Stomach (tissue), 9 donors: Measurements from ENCODE around the gene SIPA1. TPM values are rescaled to one million over a fixed set of nuclear protein-coding genes. Genes with fewer than 3 reads are reported as not detected.

Experiments used
- DNase-seq, 2 donors: peaks; one replicate each; pipeline versions ENCODE4 v3.0.0 to v3.0.0-alpha.2; 2013 to 2019
- H3K27ac ChIP-seq, 5 donors: fragments of 200-600 bp in 4 of 5; sonication (generic) in 4 of 5; one replicate each; pipeline ENCODE4 v1.5.1; 2013 to 2019; ENCODE audit warnings: mild to moderate bottlenecking in 1 of 5, moderate library complexity in 1 of 5
- H3K27me3 ChIP-seq, 3 donors: fragments of 200-600 bp; sonication (generic); one replicate each; pipeline ENCODE4 v1.5.1; 2017 to 2019; ENCODE audit warnings: mixed run types in 1 of 3
- H3K36me3 ChIP-seq, 4 donors: fragments of 200-600 bp; sonication (generic); 1 replicate in 3 of 4; 2 replicates in 1 of 4; pipeline ENCODE4 v1.5.1; 2016 to 2019
- H3K4me1 ChIP-seq, 4 donors: fragments of 200-600 bp; sonication (generic); one replicate each; pipeline ENCODE4 v1.5.1; 2016 to 2019
- H3K4me3 ChIP-seq, 4 donors: fragments of 200-600 bp; sonication (generic) in 3 of 4; one replicate each; pipeline ENCODE4 v1.5.1; 2016 to 2019; ENCODE audit warnings: mild to moderate bottlenecking in 1 of 4
- H3K9me3 ChIP-seq, 4 donors: fragments of 200-600 bp; sonication (generic); one replicate each; pipeline ENCODE4 v1.5.1; 2016 to 2019
- CTCF ChIP-seq, 7 experiments: fragments of 450-650 bp in 4 of 7; fragments of 200-600 bp in 3 of 7; sonication (generic) in 3 of 7; IDR thresholded peaks; one replicate each; pipeline ENCODE4 v1.5.1; 2016 to 2019; ENCODE audit warnings: antibody characterized with exemption in 7 of 7, control low read depth in 2 of 7, mild to moderate bottlenecking in 1 of 7
- EP300 ChIP-seq: sonication (generic); formaldehyde crosslinking; IDR thresholded peaks from one replicate; pipeline ENCODE4 v1.6.1; 2017; ENCODE audit warnings: antibody characterized with exemption
- POLR2A ChIP-seq, 4 donors: fragments of 450-650 bp; IDR thresholded peaks; one replicate each; pipeline ENCODE4 v1.6.1; 2016; ENCODE audit warnings: antibody characterized with exemption in 4 of 4, control low read depth in 2 of 4, mild to moderate bottlenecking in 1 of 4, moderate library complexity in 1 of 4
- POLR2AphosphoS5 ChIP-seq, 3 donors: sonication (generic); formaldehyde crosslinking; IDR thresholded peaks; one replicate each; pipeline ENCODE4 v1.6.1; 2016; ENCODE audit warnings: antibody characterized with exemption in 3 of 3
- WGBS, 5 donors: extraction: QIAGEN DNeasy Blood & Tissue Kit in 3 of 5; methylation state at CpG; one replicate each; pipeline versions ENCODE4 v1.1.5 to v1.1.7; 2013 to 2018; 5-methylcytosine and 5-hydroxymethylcytosine counted together
- intact Hi-C: fragments of 100-400 bp; cut with DNase I; formaldehyde crosslinking; loops from one replicate; pipeline ENCODE4 v1.15.1; 2023; ENCODE audit warnings: low total_unique reads
- polyA plus RNA-seq, 3 donors: library from polyadenylated mRNA; stranded (reverse); fragments of 200-250 nt; gene quantifications; one replicate each; pipeline ENCODE4 v1.2.3, GENCODE V29; 2013
- total RNA-seq, 5 donors: library from RNA; depleted of rRNA; stranded (reverse); fragments of >200 nt; gene quantifications; one replicate each; pipeline versions ENCODE4 v1.1.0 to v1.2.3, GENCODE V29; 2014 to 2016
- donor health status: healthy with polysubstance abuse.
- donor health status: Bipolar disorder and iron deficiency.
- donor health status: healthy.

SIPA1 gene
- total and polyA plus RNA-seq, 8 donors = 13.2 to 80.4 (median 42.4) TPM

GRCh38 chr11:65646958-65647701 lies 9.2 kb downstream of the SIPA1 start:
- peak overlapping the region; percentile 51 to 77 (median 65) for H3K27ac ChIP-seq
- 24 to 52% (median 32%) methylated on average over 54 to 87 of the region's 87 CpGs for WGBS, 5 donors
- H3K27me3 ChIP-seq = no peaks in the 10 kb centered on the region
- TF ChIP-seq POLR2AphosphoS5 (IDR thresholded peaks at IDR 0.05) (peak in 1 of 3 donors; percentile 34), POLR2A (IDR thresholded peaks at IDR 0.05) (no peak)
- peaks cover 28 to 72% (median 50%) of the 10 kb centered on the region in 4 donors for H3K4me1 ChIP-seq
- peaks cover 17 to 92% (median 80%) of the 10 kb centered on the region in 4 donors for H3K36me3 ChIP-seq
- H3K9me3 ChIP-seq = no peaks in the 10 kb centered on the region
- peak overlapping the region; percentile 40 to 60 (median 50) for H3K4me3 ChIP-seq
- peak; percentile 78 to 84 for DNase-seq
- intact Hi-C loops = no loop called here

DNA sequence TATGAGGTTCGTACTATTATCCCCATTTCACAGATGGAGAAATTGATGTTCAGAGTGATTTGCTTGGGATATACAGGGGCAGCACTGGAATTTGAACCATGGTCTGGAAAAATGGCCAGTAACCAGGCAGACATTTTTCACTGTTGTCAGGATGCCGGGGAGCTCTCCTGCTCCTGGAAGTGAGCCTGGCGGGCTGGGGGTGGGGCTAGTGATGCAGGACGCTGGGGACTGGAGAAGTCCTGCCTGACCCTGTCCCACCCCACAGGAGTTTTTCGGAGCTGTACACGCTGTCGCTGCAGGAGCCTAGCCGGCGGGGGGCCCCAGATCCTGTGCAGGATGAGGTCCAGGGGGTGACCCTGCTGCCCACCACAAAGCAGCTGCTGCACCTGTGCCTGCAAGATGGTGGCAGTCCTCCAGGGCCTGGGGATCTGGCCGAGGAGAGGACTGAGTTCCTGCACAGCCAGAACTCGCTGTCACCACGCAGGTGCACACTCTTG lies 11.1 kb downstream of the SIPA1 start:
- Histone ChIP-seq H3K27me3 (no peaks in the 10 kb centered on the region), H3K9me3 (no peaks in the 10 kb centered on the region), H3K4me3 (no peak overlapping the region), H3K4me1 (peaks cover 40 to 70% (median 62%) of the 10 kb centered on the region in 4 donors), H3K27ac (peak overlapping the region in 3 of 5 donors; percentile 19 to 99 (median 94)), H3K36me3 (peaks cover 18 to 79% (median 66%) of the 10 kb centered on the region in 4 donors)
- peak in 1 of 2 donors; percentile 66 for DNase-seq
- intact Hi-C loops = no loop called here
- 45 to 66% (median 56%) methylated on average over 7 to 12 of the region's 12 CpGs for WGBS, 5 donors
- TF ChIP-seq POLR2A (IDR thresholded peaks at IDR 0.05) (no peak), CTCF (IDR thresholded peaks at IDR 0.05) (no peak), POLR2AphosphoS5 (IDR thresholded peaks at IDR 0.05) (no peak), EP300 (no peak)

DNA sequence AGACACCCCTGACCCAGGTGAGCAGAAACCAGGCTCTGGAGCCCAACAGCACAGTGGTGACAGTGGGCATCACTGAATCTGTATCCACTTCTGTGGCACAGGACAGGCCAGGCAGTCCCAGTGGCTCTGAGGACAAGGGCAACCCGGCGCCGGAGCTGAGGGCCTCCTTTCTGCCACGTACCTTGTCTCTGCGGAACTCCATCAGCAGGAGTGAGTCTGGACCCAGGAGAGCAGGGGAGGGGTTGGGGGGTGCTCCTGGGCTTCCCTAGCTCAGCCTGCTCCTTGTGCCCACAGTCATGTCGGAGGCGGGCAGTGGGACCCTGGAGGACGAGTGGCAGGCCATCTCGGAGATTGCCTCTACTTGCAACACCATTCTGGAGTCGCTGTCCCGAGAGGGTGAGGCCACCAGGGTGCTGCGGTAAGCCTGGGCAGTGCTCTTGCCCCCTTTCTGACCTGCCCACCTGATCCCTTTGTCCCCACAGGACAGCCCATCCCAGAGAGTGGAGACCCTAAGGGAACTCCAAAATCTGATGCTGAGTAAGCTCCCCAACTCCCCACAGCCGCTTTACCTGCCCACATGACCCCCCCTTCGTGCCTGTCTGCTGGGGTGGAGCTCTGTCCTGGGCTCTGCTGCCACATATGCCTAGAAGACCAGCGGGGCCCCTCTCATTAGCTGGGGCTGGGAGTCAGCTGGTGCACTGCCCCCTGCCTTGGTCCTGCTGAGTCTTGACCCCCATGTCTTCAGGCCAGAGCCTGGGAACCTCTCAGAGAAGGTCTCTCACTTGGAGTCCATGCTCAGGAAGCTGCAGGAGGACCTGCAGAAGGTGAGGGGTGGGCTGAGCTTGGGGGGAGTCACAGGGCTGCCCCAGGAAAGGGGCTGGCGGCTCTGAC lies 12.0 kb downstream of the SIPA1 start:
- H3K4me3 ChIP-seq = no peak overlapping the region
- H3K27ac ChIP-seq = peak overlapping the region; percentile 91 to 99 (median 94)
- no peak for TF ChIP-seq CTCF (IDR thresholded peaks at IDR 0.05)
- H3K9me3 ChIP-seq = no peaks in the 10 kb centered on the region
- DNase-seq = peak in 1 of 2 donors; percentile 17
- peaks cover 44 to 78% (median 71%) of the 10 kb centered on the region in 4 donors for H3K4me1 ChIP-seq
- intact Hi-C loops = no loop called here
- WGBS, 5 donors = 66 to 81% (median 73%) methylated on average over 3 to 16 of the region's 16 CpGs
- peaks cover 27 to 79% (median 68%) of the 10 kb centered on the region in 4 donors for H3K36me3 ChIP-seq
- H3K27me3 ChIP-seq = no peaks in the 10 kb centered on the region

DNA sequence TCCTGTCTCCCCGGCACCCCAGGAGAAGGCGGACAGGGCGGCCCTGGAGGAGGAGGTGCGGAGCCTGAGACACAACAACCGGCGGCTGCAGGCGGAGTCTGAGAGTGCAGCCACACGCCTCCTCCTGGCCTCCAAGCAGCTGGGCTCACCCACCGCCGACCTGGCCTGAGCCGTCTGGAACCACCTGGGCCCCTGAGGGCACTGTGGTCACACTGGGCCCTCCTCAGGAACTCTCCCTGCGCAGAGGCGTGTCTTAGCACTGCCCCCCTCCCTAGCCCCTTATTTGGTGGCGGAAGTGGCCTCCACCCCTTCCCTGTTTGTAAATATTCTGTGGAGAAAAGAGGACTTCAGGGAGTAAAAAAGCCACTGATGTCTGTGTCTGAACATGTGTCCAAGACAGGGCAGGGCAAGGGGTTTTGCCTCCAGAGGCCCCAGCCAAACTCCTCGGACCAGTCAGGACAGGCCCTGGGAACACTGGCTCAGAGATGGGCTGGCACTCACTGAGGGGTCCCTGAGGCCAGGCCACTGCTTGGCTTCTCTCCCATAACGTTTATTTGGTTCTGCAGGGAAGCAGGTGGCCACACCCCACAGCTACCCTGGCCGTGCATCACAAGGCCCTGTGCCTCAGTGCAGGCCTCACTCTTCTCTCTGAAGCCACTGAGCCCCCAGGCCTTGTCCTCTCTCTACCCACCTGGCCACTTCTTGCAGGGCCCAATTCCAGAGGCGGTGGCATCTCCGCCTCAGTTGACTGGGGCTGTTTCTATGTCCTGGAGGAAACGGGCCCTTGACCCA lies 12.8 kb downstream of the SIPA1 start:
- peaks cover 44 to 87% (median 77%) of the 10 kb centered on the region in 4 donors for H3K4me1 ChIP-seq
- DNase-seq = peak; percentile 55
- WGBS, 5 donors = 30 to 61% (median 49%) methylated on average over 16 to 20 of the region's 20 CpGs
- peak overlapping the region; percentile 91 to 99 (median 94) for H3K27ac ChIP-seq
- peaks cover 35 to 79% (median 68%) of the 10 kb centered on the region in 4 donors for H3K36me3 ChIP-seq
- peak overlapping the region in 1 of 4 donors; percentile 49 for H3K4me3 ChIP-seq
- no peaks in the 10 kb centered on the region for H3K9me3 ChIP-seq
- no peaks in the 10 kb centered on the region for H3K27me3 ChIP-seq
- TF ChIP-seq CTCF (IDR thresholded peaks at IDR 0.05) (no peak), POLR2AphosphoS5 (IDR thresholded peaks at IDR 0.05) (peak in 1 of 3 donors; percentile 7), POLR2A (IDR thresholded peaks at IDR 0.05) (no peak), EP300 (no peak)
- intact Hi-C loops = no loop called here
